RKO (cell line): Measurements from ENCODE around the gene AP4B1.
"Not testable (repeated sequence)": the region's sequence is repeated elsewhere in the genome, so short reads cannot be mapped to it uniquely, and the experiment has no call there.

ENCODE experiments used
- DNase-seq: peaks from one replicate; pipeline ENCODE4 v3.0.0-alpha.2; 2016; ENCODE audit warnings: low spot score

The AP4B1 gene

DNA sequence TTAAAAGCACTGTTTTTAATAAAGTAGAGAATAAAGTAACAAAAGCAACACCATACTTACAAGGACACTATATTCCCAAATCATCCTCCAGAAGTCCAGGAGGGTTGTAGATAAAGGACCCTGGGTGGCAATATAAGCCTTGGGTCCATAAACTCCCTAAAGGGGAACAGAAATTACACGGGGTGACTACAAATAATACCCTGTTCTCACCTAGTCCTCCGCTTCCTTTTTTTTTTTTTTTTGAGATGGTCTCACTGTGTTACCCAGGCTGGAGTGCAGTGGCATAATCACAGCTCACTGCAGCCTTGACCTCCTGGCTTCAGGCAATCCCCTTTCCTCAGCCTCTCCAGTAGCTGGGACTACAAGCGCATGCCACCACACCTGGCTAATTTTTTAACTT, 46.2 kb downstream of the AP4B1 start:
- no peak for DNase-seq

DNA sequence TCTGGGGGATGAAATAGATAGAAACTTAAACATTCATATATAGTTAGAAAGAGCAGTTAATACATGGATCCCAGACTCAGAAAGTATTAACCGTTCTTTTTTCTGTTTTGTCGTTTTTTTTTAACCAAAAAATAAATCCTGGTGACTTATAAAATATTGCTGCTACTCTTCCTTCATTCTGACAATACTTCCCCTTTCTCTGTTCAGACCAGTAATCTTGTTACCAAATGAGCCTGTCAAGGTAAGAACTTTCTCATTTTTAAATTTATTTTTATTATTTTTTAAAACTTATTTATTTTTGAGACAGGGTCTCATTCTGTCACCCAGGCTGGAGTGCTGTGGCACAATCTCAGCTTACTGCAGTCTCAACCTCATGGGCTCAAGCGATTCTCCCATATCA, 46.8 kb downstream of the AP4B1 start:
- no peak for DNase-seq

GRCh38 chr1:113856401-113856790, 48.2 kb downstream of the AP4B1 start:
- no peak for DNase-seq

DNA sequence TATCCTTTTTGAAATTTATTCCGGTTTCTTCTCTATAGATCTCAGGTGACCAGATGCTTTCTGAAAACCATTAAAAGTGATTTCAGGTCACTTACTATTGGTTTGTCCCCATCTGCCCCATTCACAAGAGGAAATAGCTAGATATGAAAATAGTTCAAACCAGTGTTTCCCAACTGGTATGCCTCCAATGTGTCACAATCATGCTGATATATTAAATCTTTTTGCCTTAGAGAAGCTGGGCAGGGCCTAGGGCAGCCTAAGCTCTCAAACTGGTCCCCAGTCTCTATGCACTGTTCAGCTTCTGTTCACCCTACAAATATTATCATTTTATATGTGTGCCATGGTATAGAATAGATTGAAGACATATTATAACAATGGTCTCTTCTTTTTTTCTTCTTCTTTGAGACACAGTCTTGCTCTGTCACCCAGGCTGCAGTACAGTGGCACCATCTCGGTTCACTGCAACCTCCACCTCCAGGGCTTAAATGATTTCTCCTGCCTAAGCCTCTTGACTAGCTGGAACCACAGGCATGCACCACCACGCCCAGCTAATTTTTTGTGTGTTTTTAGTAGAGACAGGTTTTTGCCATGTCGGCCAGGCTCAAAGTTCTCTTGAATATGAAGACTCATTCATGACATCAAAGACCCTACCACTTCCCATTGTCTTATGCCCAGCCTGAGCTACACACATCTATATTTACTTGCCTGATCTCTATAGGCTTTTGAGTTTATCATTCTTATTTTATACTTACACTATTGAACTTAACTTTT, 48.8 kb downstream of the AP4B1 start:
- no peak for DNase-seq

DNA sequence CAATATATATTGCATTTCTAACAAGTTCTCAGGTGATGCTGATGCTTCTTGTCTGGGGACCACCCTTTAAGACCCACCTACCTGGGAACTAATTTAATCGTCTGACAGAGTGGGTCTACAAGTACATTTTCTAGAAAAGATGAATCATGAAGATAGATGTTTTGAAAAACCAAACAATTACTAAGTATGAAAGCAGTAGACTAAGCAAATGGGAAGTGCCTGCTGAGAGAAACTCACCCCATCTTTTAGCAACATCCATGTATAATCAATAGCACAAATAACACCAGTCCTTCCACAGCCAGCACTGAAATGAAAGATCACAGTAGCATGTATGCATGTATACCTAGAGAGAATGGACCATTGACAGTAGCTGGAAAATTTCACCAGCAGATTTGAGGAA, 50.4 kb downstream of the AP4B1 start:
- no peak for DNase-seq

DNA sequence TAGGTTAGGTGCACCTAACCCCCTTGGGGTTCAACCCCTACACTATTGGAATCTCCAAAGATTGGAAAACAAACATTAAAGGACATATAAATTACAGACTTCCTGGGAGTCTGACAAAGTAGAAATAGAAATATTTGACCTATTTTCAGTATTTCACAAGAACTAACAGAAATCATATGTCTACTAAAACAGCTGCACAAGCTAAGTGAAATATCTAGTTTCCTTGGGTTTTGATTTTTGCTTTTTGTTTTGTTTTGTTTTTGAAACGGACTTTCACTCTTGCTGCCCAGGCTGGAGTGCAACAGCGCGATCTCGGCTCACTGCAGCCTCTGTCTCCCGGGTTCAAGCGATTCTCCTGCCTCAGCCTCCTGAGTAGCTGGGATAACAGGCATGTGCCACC, 51.9 kb downstream of the AP4B1 start:
- DNase-seq, result not testable (repeated sequence)

DNA sequence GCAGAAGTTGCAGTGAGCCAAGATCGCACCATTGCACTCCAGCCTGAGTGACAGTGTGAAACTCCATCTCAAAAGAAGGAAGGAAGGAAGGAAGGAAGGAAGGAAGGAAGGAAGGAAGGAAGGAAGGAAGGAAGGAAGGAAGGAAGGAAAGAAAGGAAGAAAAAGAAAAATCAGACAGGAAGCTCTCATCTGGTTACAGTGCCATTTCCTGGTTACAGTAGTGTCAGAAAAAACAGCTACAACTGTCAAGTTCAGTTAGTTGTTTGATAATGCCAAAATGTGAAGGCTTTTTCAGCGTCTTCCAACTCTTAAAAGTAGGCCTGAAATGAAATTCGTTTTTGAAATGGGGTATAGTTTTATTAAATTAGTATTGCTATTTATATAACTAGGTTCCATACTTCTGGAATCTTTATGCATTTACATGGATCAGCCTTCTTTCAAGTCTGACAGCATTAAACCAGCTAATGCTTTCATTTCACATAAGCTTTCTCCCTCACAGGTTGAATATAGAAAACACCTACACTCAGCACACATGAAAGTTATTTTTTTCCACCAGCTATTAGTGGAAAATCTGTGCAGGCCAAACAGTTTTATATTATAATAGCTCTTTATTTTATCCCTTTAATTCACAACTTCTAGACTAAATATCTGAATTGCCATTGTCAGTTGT, 54.3 kb downstream of the AP4B1 start:
- DNase-seq, result no peak

- no peak for DNase-seq
These were observed 55.5 kb downstream of the AP4B1 start for GRCh38 chr1:113849072-113849471.

DNA sequence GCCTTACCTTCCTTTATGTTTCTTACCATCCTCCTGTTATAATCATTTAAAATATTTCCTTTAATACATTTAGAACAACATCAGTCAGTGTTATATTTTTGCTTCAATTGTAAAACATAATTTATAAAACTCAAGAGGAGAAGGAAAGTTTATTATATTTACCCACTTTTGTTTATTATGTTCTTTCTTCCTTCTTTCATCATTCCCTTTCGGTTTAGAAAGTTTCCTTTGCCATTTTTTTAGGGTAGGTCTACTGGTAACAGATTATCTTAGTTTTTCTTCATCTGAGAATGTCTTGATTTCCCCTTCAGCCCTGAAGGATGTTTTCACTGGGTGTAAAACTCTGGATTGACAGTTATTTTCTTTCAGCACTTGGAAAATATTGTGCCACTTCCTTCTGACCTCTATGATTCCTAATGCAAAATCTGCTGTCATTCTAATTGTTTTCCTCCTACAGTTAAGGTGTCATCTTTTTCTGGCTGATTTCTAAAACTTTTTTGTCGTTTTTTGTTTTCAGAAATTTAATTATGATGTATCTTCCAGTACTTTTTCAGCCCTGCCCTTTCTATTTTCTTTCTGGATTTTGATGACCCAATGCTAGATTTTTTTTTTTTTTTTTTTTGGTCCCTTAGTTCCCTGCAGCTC, 58.1 kb downstream of the AP4B1 start:
- DNase-seq, result no peak
